Esophagus muscularis mucosa (tissue), 4 donors: ENCODE data around the gene CD28. TPM values are rescaled to one million over a fixed set of nuclear protein-coding genes. Genes with fewer than 3 reads are reported as not detected.

Experiments
- DNase-seq: peaks from one replicate; pipeline ENCODE4 v3.0.0-alpha.2; 2017; ENCODE audit errors: extremely low spot score
- H3K27ac ChIP-seq, 4 donors: fragments of 200-600 bp; sonication (generic); replicated peaks in 1 of 4; 1 replicate in 3 of 4; 2 replicates in 1 of 4; pipeline ENCODE4 v1.5.1; 2016 to 2019; ENCODE audit warnings: mild to moderate bottlenecking in 1 of 4
- H3K27me3 ChIP-seq, 4 donors: fragments of 200-600 bp; sonication (generic); one replicate each; pipeline versions ENCODE4 v1.5.1 to v1.6.0; 2016 to 2019
- H3K36me3 ChIP-seq, 4 donors: fragments of 200-600 bp; sonication (generic); one replicate each; pipeline ENCODE4 v1.5.1; 2016 to 2019
- H3K4me1 ChIP-seq, 4 donors: fragments of 200-600 bp; sonication (generic); one replicate each; pipeline ENCODE4 v1.5.1; 2016 to 2019
- H3K4me3 ChIP-seq, 4 donors: fragments of 200-600 bp; sonication (generic); 1 replicate in 2 of 4; 2 replicates in 2 of 4; pipeline ENCODE4 v1.5.1; 2016 to 2019; ENCODE audit warnings: mild to moderate bottlenecking in 4 of 4, moderate library complexity in 1 of 4
- H3K9me3 ChIP-seq, 4 donors: fragments of 200-600 bp; sonication (generic); 1 replicate in 3 of 4; 2 replicates in 1 of 4; pipeline ENCODE4 v1.5.1; 2016 to 2019
- EP300 ChIP-seq: sonication (generic); formaldehyde crosslinking; IDR thresholded peaks from one replicate; pipeline ENCODE4 v1.6.1; 2017; ENCODE audit warnings: antibody characterized with exemption
- POLR2A ChIP-seq: fragments of 450-650 bp; IDR thresholded peaks from one replicate; pipeline ENCODE4 v1.6.1; 2017; ENCODE audit warnings: antibody characterized with exemption, moderate library complexity, mild to moderate bottlenecking, low read depth
- POLR2AphosphoS5 ChIP-seq, 2 donors: sonication (generic); formaldehyde crosslinking; IDR thresholded peaks; one replicate each; pipeline ENCODE4 v1.6.1; 2017; ENCODE audit warnings: antibody characterized with exemption in 2 of 2
- WGBS: methylation state at CpG from one replicate; pipeline ENCODE4 v1.1.5; 2018; 5-methylcytosine and 5-hydroxymethylcytosine counted together
- intact Hi-C: fragments of 100-400 bp; cut with DNase I; formaldehyde crosslinking; loops from one replicate; pipeline ENCODE4 v1.15.1; 2023
- total RNA-seq, 4 donors: library from RNA; depleted of rRNA; stranded (reverse); fragments of >200 nt; gene quantifications; one replicate each; pipeline versions ENCODE4 v1.1.0 to v1.2.1, GENCODE V29; 2016
- TF ChIP-seq, protein P1 (sequence below), 3 experiments: fragments of 200-600 bp in 2 of 3; fragments of 450-650 bp in 1 of 3; sonication (generic) in 2 of 3; IDR thresholded peaks; one replicate each; pipeline ENCODE4 v1.5.1; 2017 to 2019; ENCODE audit warnings: antibody characterized with exemption in 3 of 3, mild to moderate bottlenecking in 2 of 3, moderate library complexity in 1 of 3

The CD28 gene
- total RNA-seq, 4 donors from 2014 or later, result under 0.01 to 2.2 (median 0.28) TPM

DNA sequence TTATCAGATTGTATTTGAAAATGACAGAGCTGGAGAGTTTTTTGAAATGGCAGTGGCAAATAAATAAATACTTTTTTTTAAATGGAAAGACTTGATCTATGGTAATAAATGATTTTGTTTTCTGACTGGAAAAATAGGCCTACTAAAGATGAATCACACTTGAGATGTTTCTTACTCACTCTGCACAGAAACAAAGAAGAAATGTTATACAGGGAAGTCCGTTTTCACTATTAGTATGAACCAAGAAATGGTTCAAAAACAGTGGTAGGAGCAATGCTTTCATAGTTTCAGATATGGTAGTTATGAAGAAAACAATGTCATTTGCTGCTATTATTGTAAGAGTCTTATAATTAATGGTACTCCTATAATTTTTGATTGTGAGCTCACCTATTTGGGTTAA is 30.9 kb downstream of the CD28 start:
- intact Hi-C loops, result no loop called here
- WGBS, result 97% methylated on average over 1 of the region's 1 CpG
- Histone ChIP-seq H3K27me3 (no peaks in the 10 kb centered on the region), H3K36me3 (no peaks in the 10 kb centered on the region), H3K4me3 (no peak overlapping the region), H3K9me3 (no peaks in the 10 kb centered on the region), H3K4me1 (no peaks in the 10 kb centered on the region), H3K27ac (no peak overlapping the region)
- no peak for DNase-seq
- TF ChIP-seq POLR2AphosphoS5 (IDR thresholded peaks at IDR 0.05) (no peak), POLR2A (no peak), EP300 (no peak)
- TF ChIP-seq, protein P1, sequence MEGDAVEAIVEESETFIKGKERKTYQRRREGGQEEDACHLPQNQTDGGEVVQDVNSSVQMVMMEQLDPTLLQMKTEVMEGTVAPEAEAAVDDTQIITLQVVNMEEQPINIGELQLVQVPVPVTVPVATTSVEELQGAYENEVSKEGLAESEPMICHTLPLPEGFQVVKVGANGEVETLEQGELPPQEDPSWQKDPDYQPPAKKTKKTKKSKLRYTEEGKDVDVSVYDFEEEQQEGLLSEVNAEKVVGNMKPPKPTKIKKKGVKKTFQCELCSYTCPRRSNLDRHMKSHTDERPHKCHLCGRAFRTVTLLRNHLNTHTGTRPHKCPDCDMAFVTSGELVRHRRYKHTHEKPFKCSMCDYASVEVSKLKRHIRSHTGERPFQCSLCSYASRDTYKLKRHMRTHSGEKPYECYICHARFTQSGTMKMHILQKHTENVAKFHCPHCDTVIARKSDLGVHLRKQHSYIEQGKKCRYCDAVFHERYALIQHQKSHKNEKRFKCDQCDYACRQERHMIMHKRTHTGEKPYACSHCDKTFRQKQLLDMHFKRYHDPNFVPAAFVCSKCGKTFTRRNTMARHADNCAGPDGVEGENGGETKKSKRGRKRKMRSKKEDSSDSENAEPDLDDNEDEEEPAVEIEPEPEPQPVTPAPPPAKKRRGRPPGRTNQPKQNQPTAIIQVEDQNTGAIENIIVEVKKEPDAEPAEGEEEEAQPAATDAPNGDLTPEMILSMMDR (IDR thresholded peaks at IDR 0.05), result no peak

DNA sequence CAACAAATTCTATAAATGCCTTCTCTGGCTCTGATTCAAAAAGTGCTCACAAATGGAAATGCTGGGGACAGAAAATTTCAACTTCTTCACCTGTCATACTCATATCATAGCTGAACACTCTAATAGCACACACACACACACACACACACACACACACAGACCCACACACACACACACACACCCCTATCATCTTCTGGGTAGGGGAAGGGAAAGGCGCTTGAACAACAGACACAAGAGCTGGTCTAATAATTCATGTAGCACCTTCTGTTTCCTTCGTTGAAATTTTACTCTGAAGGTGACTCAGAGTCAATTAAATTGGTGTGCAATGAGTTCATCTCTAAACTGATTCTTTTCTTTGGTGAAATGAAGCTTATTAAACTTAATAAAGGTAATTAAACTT is 32.9 kb downstream of the CD28 start:
- no peaks in the 10 kb centered on the region for H3K9me3 ChIP-seq
- intact Hi-C loops, result no loop called here
- no peak for DNase-seq
- H3K36me3 ChIP-seq, result no peaks in the 10 kb centered on the region
- TF ChIP-seq EP300, result no peak
- no peak for TF ChIP-seq POLR2AphosphoS5 (IDR thresholded peaks at IDR 0.05)
- TF ChIP-seq, protein P1 (IDR thresholded peaks at IDR 0.05), result no peak
- TF ChIP-seq POLR2A, result no peak
- WGBS, result 86% methylated on average over 2 of the region's 2 CpGs
- H3K27me3 ChIP-seq, result no peaks in the 10 kb centered on the region
- no peak overlapping the region for H3K4me3 ChIP-seq
- peaks cover 0 to 7% (median 0%) of the 10 kb centered on the region in 4 donors for H3K4me1 ChIP-seq
- H3K27ac ChIP-seq, result no peak overlapping the region

GRCh38 chr2:203740871-203741281 is 34.4 kb downstream of the CD28 start:
- H3K9me3 ChIP-seq, result no peaks in the 10 kb centered on the region
- H3K36me3 ChIP-seq, result no peaks in the 10 kb centered on the region
- intact Hi-C loops, result no loop called here
- WGBS, result 69% methylated on average over 2 of the region's 2 CpGs
- H3K27ac ChIP-seq, result no peak overlapping the region
- TF ChIP-seq, protein P1 (IDR thresholded peaks at IDR 0.05), result no peak
- TF ChIP-seq POLR2A (no peak), POLR2AphosphoS5 (IDR thresholded peaks at IDR 0.05) (no peak), EP300 (no peak)
- no peak overlapping the region for H3K4me3 ChIP-seq
- DNase-seq, result no peak
- H3K4me1 ChIP-seq, result peaks cover 0 to 7% (median 0%) of the 10 kb centered on the region in 4 donors
- H3K27me3 ChIP-seq, result no peaks in the 10 kb centered on the region

- Histone ChIP-seq H3K4me1 (peaks cover 0 to 7% (median 0%) of the 10 kb centered on the region in 4 donors), H3K36me3 (no peaks in the 10 kb centered on the region), H3K27ac (no peak overlapping the region), H3K9me3 (no peaks in the 10 kb centered on the region), H3K27me3 (no peaks in the 10 kb centered on the region), H3K4me3 (no peak overlapping the region)
- intact Hi-C loops, result no loop called here
- TF ChIP-seq POLR2AphosphoS5 (IDR thresholded peaks at IDR 0.05) (no peak), POLR2A (no peak), EP300 (no peak)
- TF ChIP-seq, protein P1 (IDR thresholded peaks at IDR 0.05), result no peak
- DNase-seq, result no peak
- WGBS, result 100% methylated on average over 1 of the region's 1 CpG
Measured at GRCh38 chr2:203741566-203741965, 35.1 kb downstream of the CD28 start.

GRCh38 chr2:203743441-203743981 is 37.1 kb downstream of the CD28 start:
- no peaks in the 10 kb centered on the region for H3K9me3 ChIP-seq
- DNase-seq, result no peak
- no peaks in the 10 kb centered on the region for H3K36me3 ChIP-seq
- no peaks in the 10 kb centered on the region for H3K27me3 ChIP-seq
- no peak for TF ChIP-seq POLR2AphosphoS5 (IDR thresholded peaks at IDR 0.05)
- no peak for TF ChIP-seq POLR2A
- TF ChIP-seq EP300, result no peak
- TF ChIP-seq, protein P1 (IDR thresholded peaks at IDR 0.05), result no peak
- peaks cover 0 to 7% (median 0%) of the 10 kb centered on the region in 4 donors for H3K4me1 ChIP-seq
- intact Hi-C loops, result no loop called here
- H3K4me3 ChIP-seq, result no peak overlapping the region
- WGBS, result 76% methylated on average over 2 of the region's 2 CpGs
- no peak overlapping the region for H3K27ac ChIP-seq
